HCT116 (cell line): ENCODE results near the gene NBEAL2. TPM values are rescaled to one million over a fixed set of nuclear protein-coding genes. Genes with fewer than 3 reads are reported as not detected.

Source experiments
- ATAC-seq: fragments of 200-7000 bp; cut with Tn5 transposase; 2 replicates; pipeline ENCODE4 v1.9.1; 2020; ENCODE audit warnings: mild to moderate bottlenecking, moderate library complexity
- BruUV-seq: library from RNA; stranded (reverse); fragments of 400-500 nt; replicated peaks from 2 replicates; lab custom pipeline; 2021; lab: Mats Ljungman, UMichigan
- CTCF ChIA-PET: fragments of 300-600 bp; sonication (Branson Sonifier 250); formaldehyde crosslinking; loops from one replicate; lab custom pipeline; 2021; ENCODE audit warnings: antibody characterized with exemption; lab: Charles Lee
- POLR2A ChIA-PET: fragments of 300-600, 350-600 bp; sonication (Branson Sonifier 250); formaldehyde crosslinking; loops from one replicate; lab custom pipeline; 2021; ENCODE audit warnings: antibody characterized with exemption; lab: Charles Lee
- RAD21 ChIA-PET, 2 experiments: fragments of 300-600 bp; sonication (Branson Sonifier 250); formaldehyde crosslinking; loops; one replicate each; lab custom pipeline; 2023; ENCODE audit warnings: low total read pairs in 2 of 2; ENCODE audit not compliant: uncharacterized antibody in 2 of 2, unreplicated experiment in 2 of 2, low non-redundant PET in 1 of 2; lab: Charles Lee
- DNase-seq: peaks from one replicate; pipeline ENCODE4 v3.0.0-alpha.2; 2010; ENCODE audit warnings: low read depth, low spot score
- H2AFZ ChIP-seq: fragments of 200-600 bp; shearing (Covaris generic), sonication (generic); 2 replicates; pipeline ENCODE4 v1.6.1; 2017; ENCODE audit warnings: low read depth, mixed run types, mixed read lengths, antibody characterized with exemption, low read length; ENCODE audit not compliant: poor library complexity, severe bottlenecking
- H3K27ac ChIP-seq: 2 replicates; pipeline ENCODE4 v1.5.1; 2012; ENCODE audit warnings: low read depth, low read length
- H3K27me3 ChIP-seq: fragments of 200-600 bp; sonication (generic); 2 replicates; pipeline ENCODE4 v1.6.1; 2016; ENCODE audit warnings: mixed run types, low read length, mixed read lengths; ENCODE audit not compliant: insufficient read depth
- H3K36me3 ChIP-seq, 2 experiments: fragments of 200-500 bp in 1 of 2; fragments of 200-600 bp in 1 of 2; sonication (Bioruptor generic) in 1 of 2; sonication (generic) in 1 of 2; 2 replicates each; pipeline versions ENCODE4 v1.5.1 to v1.6.1; 2014 to 2016; ENCODE audit warnings: low read length in 2 of 2, inconsistent platforms in 1 of 2, mixed read lengths in 1 of 2, mixed run types in 1 of 2; ENCODE audit not compliant: insufficient read depth in 2 of 2, control insufficient read depth in 1 of 2
- H3K4me1 ChIP-seq, 2 experiments: fragments of 200-600 bp in 1 of 2; sonication (generic) in 1 of 2; 2 replicates each; pipeline versions ENCODE4 v1.5.1 to v1.6.1; 2012 to 2017; ENCODE audit warnings: low read length in 2 of 2, inconsistent platforms in 1 of 2, mild to moderate bottlenecking in 1 of 2, mixed read lengths in 1 of 2, mixed run types in 1 of 2, moderate library complexity in 1 of 2; ENCODE audit not compliant: insufficient read depth in 2 of 2, control insufficient read depth in 1 of 2
- H3K4me2 ChIP-seq: fragments of 200-600 bp; sonication (generic); 2 replicates; pipeline ENCODE4 v1.6.1; 2017; ENCODE audit warnings: mixed run types, low read length, mixed read lengths
- H3K4me3 ChIP-seq, 2 experiments: fragments of 200-600 bp in 1 of 2; sonication (generic) in 1 of 2; replicated peaks in 1 of 2; 2 replicates each; pipeline ENCODE4 v1.5.1; 2011 to 2016; ENCODE audit warnings: low read length in 2 of 2, control low read depth in 1 of 2, low read depth in 1 of 2, mild to moderate bottlenecking in 1 of 2, mixed read lengths in 1 of 2, mixed run types in 1 of 2
- H3K79me2 ChIP-seq: fragments of 200-600 bp; sonication (generic); 2 replicates; pipeline ENCODE4 v1.6.1; 2017; ENCODE audit warnings: mild to moderate bottlenecking, mixed run types, low read length, moderate library complexity, mixed read lengths; ENCODE audit not compliant: insufficient read depth
- H3K9ac ChIP-seq: fragments of 200-600 bp; sonication (generic); 2 replicates; pipeline ENCODE4 v1.6.1; 2016; ENCODE audit warnings: low read length, mixed read lengths
- H3K9me2 ChIP-seq: fragments of 200-600 bp; sonication (generic), shearing (Covaris generic); 2 replicates; pipeline ENCODE4 v1.6.1; 2017; ENCODE audit warnings: mixed run types, mild to moderate bottlenecking, moderate library complexity; ENCODE audit not compliant: insufficient read depth
- H3K9me3 ChIP-seq, 2 experiments: fragments of 200-500 bp in 1 of 2; fragments of 200-600 bp in 1 of 2; sonication (Bioruptor generic) in 1 of 2; sonication (generic) in 1 of 2; 2 replicates each; pipeline ENCODE4 v1.6.1; 2014 to 2017; ENCODE audit warnings: low read length in 2 of 2, mixed read lengths in 2 of 2, inconsistent platforms in 1 of 2, low read depth in 1 of 2, mild to moderate bottlenecking in 1 of 2, mixed run types in 1 of 2, moderate library complexity in 1 of 2; ENCODE audit not compliant: control insufficient read depth in 1 of 2, insufficient read depth in 1 of 2
- H4K20me1 ChIP-seq: fragments of 200-600 bp; sonication (generic), shearing (Covaris generic); 2 replicates; pipeline ENCODE4 v1.6.1; 2017; ENCODE audit warnings: mixed run types, mild to moderate bottlenecking, moderate library complexity; ENCODE audit not compliant: insufficient read depth
- CEBPB ChIP-seq: IDR thresholded peaks from 2 replicates; pipeline ENCODE4 v1.6.1; 2012; ENCODE audit warnings: low read depth
- CTCF ChIP-seq, 3 experiments: fragments of 200-600 bp in 1 of 3; sonication (generic) in 1 of 3; IDR thresholded peaks in 2 of 3; conservative IDR thresholded peaks in 1 of 3; 2 replicates each; pipeline ENCODE4 v1.5.1; 2012 to 2017; ENCODE audit warnings: low read depth in 2 of 3, low read length in 2 of 3, antibody characterized with exemption in 1 of 3, borderline replicate concordance in 1 of 3, control low read depth in 1 of 3, mild to moderate bottlenecking in 1 of 3, mixed read lengths in 1 of 3, mixed run types in 1 of 3, moderate library complexity in 1 of 3; ENCODE audit not compliant: insufficient read depth in 1 of 3
- EGR1 ChIP-seq: IDR thresholded peaks from 2 replicates; pipeline ENCODE4 v1.6.1; 2012; ENCODE audit warnings: low read depth
- ELF1 ChIP-seq: IDR thresholded peaks from 2 replicates; pipeline ENCODE4 v1.6.1; 2012; ENCODE audit warnings: low read depth, borderline replicate concordance
- EZH2 ChIP-seq: fragments of 200-600 bp; sonication (generic); IDR thresholded peaks from 2 replicates; pipeline ENCODE4 v1.6.1; 2017; ENCODE audit warnings: antibody characterized with exemption, mixed run types
- EZH2phosphoT487 ChIP-seq: fragments of 200-600 bp; IDR thresholded peaks from 2 replicates; pipeline ENCODE4 v1.6.1; 2018; ENCODE audit warnings: antibody characterized with exemption, borderline replicate concordance
- FOSL1 ChIP-seq: IDR thresholded peaks from 2 replicates; pipeline ENCODE4 v1.6.1; 2012; ENCODE audit warnings: low read depth
- JUND ChIP-seq: IDR thresholded peaks from 2 replicates; pipeline ENCODE4 v1.6.1; 2012
- POLR2AphosphoS5 ChIP-seq: IDR thresholded peaks from 2 replicates; pipeline ENCODE4 v1.6.1; 2011; ENCODE audit warnings: mild to moderate bottlenecking, low read depth, low read length, moderate library complexity
- RAD21 ChIP-seq: IDR thresholded peaks from 2 replicates; pipeline ENCODE4 v1.6.1; 2012; ENCODE audit warnings: low read depth, mild to moderate bottlenecking
- REST ChIP-seq: IDR thresholded peaks from 2 replicates; pipeline ENCODE4 v1.6.1; 2012; ENCODE audit warnings: low read depth
- SRF ChIP-seq: IDR thresholded peaks from 2 replicates; pipeline ENCODE4 v1.6.1; 2012; ENCODE audit warnings: low read depth
- YY1 ChIP-seq: IDR thresholded peaks from 2 replicates; pipeline ENCODE4 v1.6.1; 2011; ENCODE audit warnings: low read length, low read depth, moderate library complexity, mild to moderate bottlenecking; ENCODE audit not compliant: insufficient replicate concordance; ENCODE audit errors: extremely low read depth
- ZFX ChIP-seq: fragments of 450-650 bp; IDR thresholded peaks from 2 replicates; pipeline ENCODE4 v1.6.1; 2017
- ZNF274 ChIP-seq: fragments of 200-500 bp; sonication (Bioruptor generic); IDR thresholded peaks from 2 replicates; pipeline ENCODE4 v1.6.1; 2014; ENCODE audit warnings: mild to moderate bottlenecking, low read depth, low read length, inconsistent platforms
- intact Hi-C: fragments of 100-400 bp; cut with micrococcal nuclease; formaldehyde crosslinking; loops from 2 replicates; pipeline ENCODE4 v1.10.0; 2022
- total RNA-seq: library from RNA; stranded (reverse); gene quantifications from one replicate; pipeline ENCODE4 v1.2.1, GENCODE V29; 2021; ENCODE audit not compliant: unreplicated experiment
- TF ChIP-seq, protein P1 (sequence below): IDR thresholded peaks from 2 replicates; pipeline ENCODE4 v1.6.1; 2011; ENCODE audit warnings: mild to moderate bottlenecking, low read length, moderate library complexity; ENCODE audit not compliant: insufficient replicate concordance; ENCODE audit errors: extremely low read depth
- TF ChIP-seq, protein P2 (sequence below): IDR thresholded peaks from 2 replicates; pipeline ENCODE4 v1.6.1; 2012

NBEAL2 gene
- total RNA-seq, 1 experiment from 2014 or later: 72.9 TPM

DNA sequence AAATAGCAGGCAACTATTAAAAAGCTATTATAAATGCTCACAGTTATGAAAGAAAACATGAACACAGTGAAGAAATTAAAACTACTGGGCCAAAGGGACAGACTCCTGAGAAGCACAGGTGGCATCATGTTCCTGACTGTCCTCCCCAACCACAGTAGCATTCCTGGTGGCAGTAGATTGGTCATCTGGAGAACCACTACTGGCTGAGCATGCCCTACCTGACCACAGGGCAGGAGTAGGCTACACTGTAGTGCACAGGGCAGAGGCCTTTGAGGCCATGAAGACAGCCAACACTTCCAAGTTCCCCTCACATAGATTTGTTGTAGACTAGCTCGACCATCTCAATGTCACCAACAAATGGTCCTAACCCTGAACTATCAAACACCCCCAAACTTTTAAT lies 49.2 kb downstream of the NBEAL2 start:
- no peaks in the 10 kb centered on the region for H3K27me3 ChIP-seq
- no peaks in the 10 kb centered on the region for H3K9me2 ChIP-seq
- TF ChIP-seq CTCF (IDR thresholded peaks at IDR 0.05 in 2 of 3, conservative IDR thresholded peaks at IDR 0.05 in 1 of 3; ENCODE audit: borderline replicate concordance in 1 of 3, insufficient read depth in 1 of 3, low read depth in 2 of 3, low read length in 2 of 3): no peak
- no peak for TF ChIP-seq ELF1
- TF ChIP-seq ZFX: no peak
- TF ChIP-seq JUND: no peak
- TF ChIP-seq EZH2phosphoT487: no peak
- TF ChIP-seq, protein P1, sequence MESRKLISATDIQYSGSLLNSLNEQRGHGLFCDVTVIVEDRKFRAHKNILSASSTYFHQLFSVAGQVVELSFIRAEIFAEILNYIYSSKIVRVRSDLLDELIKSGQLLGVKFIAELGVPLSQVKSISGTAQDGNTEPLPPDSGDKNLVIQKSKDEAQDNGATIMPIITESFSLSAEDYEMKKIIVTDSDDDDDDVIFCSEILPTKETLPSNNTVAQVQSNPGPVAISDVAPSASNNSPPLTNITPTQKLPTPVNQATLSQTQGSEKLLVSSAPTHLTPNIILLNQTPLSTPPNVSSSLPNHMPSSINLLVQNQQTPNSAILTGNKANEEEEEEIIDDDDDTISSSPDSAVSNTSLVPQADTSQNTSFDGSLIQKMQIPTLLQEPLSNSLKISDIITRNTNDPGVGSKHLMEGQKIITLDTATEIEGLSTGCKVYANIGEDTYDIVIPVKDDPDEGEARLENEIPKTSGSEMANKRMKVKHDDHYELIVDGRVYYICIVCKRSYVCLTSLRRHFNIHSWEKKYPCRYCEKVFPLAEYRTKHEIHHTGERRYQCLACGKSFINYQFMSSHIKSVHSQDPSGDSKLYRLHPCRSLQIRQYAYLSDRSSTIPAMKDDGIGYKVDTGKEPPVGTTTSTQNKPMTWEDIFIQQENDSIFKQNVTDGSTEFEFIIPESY: no peak
- TF ChIP-seq FOSL1: no peak
- no peak for TF ChIP-seq CEBPB
- no peak for TF ChIP-seq EGR1
- TF ChIP-seq, protein P2, sequence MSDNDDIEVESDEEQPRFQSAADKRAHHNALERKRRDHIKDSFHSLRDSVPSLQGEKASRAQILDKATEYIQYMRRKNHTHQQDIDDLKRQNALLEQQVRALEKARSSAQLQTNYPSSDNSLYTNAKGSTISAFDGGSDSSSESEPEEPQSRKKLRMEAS: no peak
- TF ChIP-seq ZNF274: no peak
- TF ChIP-seq POLR2AphosphoS5: no peak
- TF ChIP-seq REST: no peak
- no peak for TF ChIP-seq YY1
- no peak for TF ChIP-seq RAD21
- no peak for TF ChIP-seq SRF
- no peak for TF ChIP-seq EZH2
- H3K9me3 ChIP-seq: no peaks in the 10 kb centered on the region
- intact Hi-C loops: no loop called here
- H3K4me2 ChIP-seq: no peak overlapping the region
- H3K4me3 ChIP-seq: no peak overlapping the region
- no peak overlapping the region for H3K27ac ChIP-seq
- H3K4me1 ChIP-seq: no peaks in the 10 kb centered on the region
- H3K9ac ChIP-seq: no peak overlapping the region
- peak; percentile 50; the same call in 1 of the 2 replicates for ATAC-seq
- no peak for DNase-seq
- peaks cover 5% of the 10 kb centered on the region for H3K79me2 ChIP-seq
- RAD21 ChIA-PET: no interaction called here
- peaks cover 16% of the 10 kb centered on the region; the same call in 1 of the 2 replicates for H4K20me1 ChIP-seq
- CTCF ChIA-PET: no interaction called here
- H3K36me3 ChIP-seq: 0 out of 4 replicates have a peak, but pooled peaks cover 0 to 3% of the 10 kb centered on the region in 2 experiments
- no TSS peak for BruUV-seq
- POLR2A ChIA-PET: no interaction called here
- H2AFZ ChIP-seq: no peak overlapping the region
